ENCODE data around the gene SEMA6C.

The SEMA6C gene

DNA sequence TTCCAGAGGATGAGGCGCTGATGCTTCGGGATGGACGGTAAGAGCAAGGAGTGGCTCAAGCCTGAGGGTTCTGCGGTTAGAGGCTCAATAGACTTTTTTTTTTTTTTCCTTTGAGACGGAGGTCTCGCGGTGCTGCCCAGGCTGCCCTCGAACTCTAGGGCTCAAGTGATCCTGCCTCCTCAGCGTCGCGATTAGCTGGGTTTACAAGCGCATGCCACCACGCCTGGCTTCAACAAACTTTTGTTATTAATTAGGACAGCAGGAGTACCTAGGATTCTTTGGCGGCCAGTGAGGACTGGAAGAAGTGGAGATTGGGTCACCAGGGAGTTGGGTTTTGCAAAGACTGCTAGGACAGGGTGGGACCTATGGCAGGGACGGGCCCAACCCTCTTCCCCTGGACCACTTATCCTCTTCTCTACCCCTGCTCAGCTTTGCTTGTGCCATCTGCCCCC, 20.1 kb upstream of the SEMA6C start:
- Histone ChIP-seq H3K36me3 (ENCODE audit: insufficient read depth, low read length) (peaks cover 39% of the 10 kb centered on the region), H3K4me2 (ENCODE audit: insufficient read depth, low read length) (peak overlapping the region; percentile 96), H3K9ac (ENCODE audit: low read depth, low read length) (peak overlapping the region; percentile 71), H3K9me3 (ENCODE audit: insufficient read depth, low read length, severe bottlenecking) (no peaks in the 10 kb centered on the region), H2AFZ (ENCODE audit: low read depth, low read length) (peak overlapping the region; percentile 91), H3K4me3 (ENCODE audit: low read depth in 1 of 2, low read length in 2 of 2) (peak overlapping the region; percentile 89 to 91), H3K27ac (ENCODE audit: low read length) (peak overlapping the region; percentile 75), H3K27me3 (ENCODE audit: insufficient read depth, low read length, poor library complexity) (no peaks in the 10 kb centered on the region), H4K20me1 (ENCODE audit: insufficient read depth, low read length) (no peaks in the 10 kb centered on the region), H3K4me1 (ENCODE audit: insufficient read depth, low read length) (peaks cover 31% of the 10 kb centered on the region), H3K79me2 (ENCODE audit: insufficient read depth, low read length) (peaks cover 38% of the 10 kb centered on the region)
- no peak for TF ChIP-seq EZH2 (IDR thresholded peaks at IDR 0.05; ENCODE audit: borderline replicate concordance, low read depth, low read length, severe bottlenecking)
- TF ChIP-seq, protein P1, sequence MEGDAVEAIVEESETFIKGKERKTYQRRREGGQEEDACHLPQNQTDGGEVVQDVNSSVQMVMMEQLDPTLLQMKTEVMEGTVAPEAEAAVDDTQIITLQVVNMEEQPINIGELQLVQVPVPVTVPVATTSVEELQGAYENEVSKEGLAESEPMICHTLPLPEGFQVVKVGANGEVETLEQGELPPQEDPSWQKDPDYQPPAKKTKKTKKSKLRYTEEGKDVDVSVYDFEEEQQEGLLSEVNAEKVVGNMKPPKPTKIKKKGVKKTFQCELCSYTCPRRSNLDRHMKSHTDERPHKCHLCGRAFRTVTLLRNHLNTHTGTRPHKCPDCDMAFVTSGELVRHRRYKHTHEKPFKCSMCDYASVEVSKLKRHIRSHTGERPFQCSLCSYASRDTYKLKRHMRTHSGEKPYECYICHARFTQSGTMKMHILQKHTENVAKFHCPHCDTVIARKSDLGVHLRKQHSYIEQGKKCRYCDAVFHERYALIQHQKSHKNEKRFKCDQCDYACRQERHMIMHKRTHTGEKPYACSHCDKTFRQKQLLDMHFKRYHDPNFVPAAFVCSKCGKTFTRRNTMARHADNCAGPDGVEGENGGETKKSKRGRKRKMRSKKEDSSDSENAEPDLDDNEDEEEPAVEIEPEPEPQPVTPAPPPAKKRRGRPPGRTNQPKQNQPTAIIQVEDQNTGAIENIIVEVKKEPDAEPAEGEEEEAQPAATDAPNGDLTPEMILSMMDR (IDR thresholded peaks at IDR 0.05; ENCODE audit: borderline replicate concordance, extremely low read depth, low read length, poor library complexity, severe bottlenecking) = no peak
- peak; percentile 24 for DNase-seq
- no peak for ATAC-seq (ENCODE audit: insufficient read depth, low read depth)

DNA sequence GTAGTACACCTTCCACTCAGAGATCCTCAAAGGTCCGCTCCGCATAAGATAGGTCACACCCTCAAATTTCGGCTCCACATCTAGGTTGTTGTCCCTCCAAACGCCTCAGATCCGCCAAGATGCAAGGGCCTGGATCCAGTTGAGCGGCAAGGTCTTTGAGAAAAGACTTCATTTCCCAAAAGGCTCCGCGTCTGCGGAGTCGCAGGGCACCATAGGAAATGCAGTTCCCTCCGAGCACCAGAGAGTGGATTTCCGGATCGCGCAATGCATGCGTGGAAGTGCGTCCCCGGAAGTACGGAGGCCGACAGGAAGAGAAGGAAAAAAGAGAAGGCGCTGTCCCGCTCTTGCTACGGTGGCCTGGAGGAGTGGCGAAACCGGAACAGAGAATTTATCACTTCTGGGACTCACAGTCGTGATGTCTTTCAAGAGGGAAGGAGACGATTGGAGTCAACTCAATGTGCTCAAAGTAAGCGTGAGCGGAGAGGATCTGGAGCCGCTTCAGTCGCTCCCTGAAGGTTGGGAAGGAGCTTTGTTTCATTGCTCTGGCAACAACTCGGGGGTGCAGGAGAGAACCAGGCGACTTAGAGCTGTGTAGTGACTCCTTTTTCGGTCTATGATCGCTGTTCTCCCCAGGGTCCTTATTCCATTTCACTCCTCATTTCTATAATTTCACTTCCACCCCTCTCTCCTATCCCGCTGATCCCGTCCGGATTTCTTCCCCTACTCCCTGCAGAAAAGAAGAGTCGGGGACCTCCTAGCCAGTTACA, 19.5 kb upstream of the SEMA6C start, which contains the start of the genes LYSMD1 and SCNM1:
Gene LYSMD1 (minus strand): TSS at position 165 of the 767 bp plus-strand sequence. CDS start 644 bp downstream, outside the sequence.
Gene SCNM1 (plus strand): TSS at position 407 of the 767 bp plus-strand sequence. CDS start 9 bp downstream, at position 416.
- TF ChIP-seq, protein P1 (IDR thresholded peaks at IDR 0.05; ENCODE audit: borderline replicate concordance, extremely low read depth, low read length, poor library complexity, severe bottlenecking) = no peak
- TF ChIP-seq EZH2 (IDR thresholded peaks at IDR 0.05; ENCODE audit: borderline replicate concordance, low read depth, low read length, severe bottlenecking) = no peak
- Histone ChIP-seq H3K4me3 (ENCODE audit: low read depth in 1 of 2, low read length in 2 of 2) (peak within 1 kb of the TSS; percentile 89 to 91), H2AFZ (ENCODE audit: low read depth, low read length) (peak within 1 kb of the TSS; percentile 91), H3K27me3 (ENCODE audit: insufficient read depth, low read length, poor library complexity) (no peaks in the 10 kb centered on the region), H3K4me2 (ENCODE audit: insufficient read depth, low read length) (peak within 1 kb of the TSS; percentile 96), H3K79me2 (ENCODE audit: insufficient read depth, low read length) (peaks cover 38% of the 10 kb centered on the region), H3K9me3 (ENCODE audit: insufficient read depth, low read length, severe bottlenecking) (no peaks in the 10 kb centered on the region), H3K27ac (ENCODE audit: low read length) (peak within 1 kb of the TSS; percentile 90), H3K36me3 (ENCODE audit: insufficient read depth, low read length) (peaks cover 43% of the 10 kb centered on the region), H4K20me1 (ENCODE audit: insufficient read depth, low read length) (no peaks in the 10 kb centered on the region), H3K9ac (ENCODE audit: low read depth, low read length) (peak within 1 kb of the TSS; percentile 71), H3K4me1 (ENCODE audit: insufficient read depth, low read length) (peaks cover 31% of the 10 kb centered on the region)
- ATAC-seq (ENCODE audit: insufficient read depth, low read depth) = peak; percentile 95
- DNase-seq = peak; percentile 98

DNA sequence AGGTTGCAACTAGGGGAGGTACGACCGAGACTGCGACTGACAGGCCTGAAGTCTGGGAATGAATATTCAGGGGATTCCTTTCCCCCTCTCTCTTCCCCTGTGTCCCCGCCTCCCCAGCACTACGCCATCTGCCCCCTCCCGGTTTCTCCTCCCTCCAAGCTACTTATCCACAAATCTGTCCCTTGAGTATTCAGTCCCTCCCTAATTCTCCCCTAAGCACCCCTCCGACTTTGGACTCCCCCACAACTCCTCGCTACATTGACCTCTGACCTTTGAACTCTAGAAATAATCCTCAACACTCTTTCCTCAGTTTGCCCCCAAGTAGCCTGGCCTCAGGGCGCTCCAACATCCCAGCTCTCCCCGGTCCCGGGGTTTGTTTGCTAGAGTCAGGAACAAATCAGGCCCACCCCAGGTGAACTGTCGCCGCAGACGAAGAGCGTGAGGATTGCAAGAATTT, 18.9 kb upstream of the SEMA6C start:
- H3K79me2 ChIP-seq (ENCODE audit: insufficient read depth, low read length) = peaks cover 38% of the 10 kb centered on the region
- peak overlapping the region; percentile 96 for H3K4me2 ChIP-seq (ENCODE audit: insufficient read depth, low read length)
- ATAC-seq (ENCODE audit: insufficient read depth, low read depth) (peak; percentile 38), DNase-seq (peak; percentile 48)
- H3K36me3 ChIP-seq (ENCODE audit: insufficient read depth, low read length) = peaks cover 43% of the 10 kb centered on the region
- peak overlapping the region; percentile 89 to 91 for H3K4me3 ChIP-seq (ENCODE audit: low read depth in 1 of 2, low read length in 2 of 2)
- TF ChIP-seq EZH2 (IDR thresholded peaks at IDR 0.05; ENCODE audit: borderline replicate concordance, low read depth, low read length, severe bottlenecking) = no peak
- TF ChIP-seq, protein P1 (IDR thresholded peaks at IDR 0.05; ENCODE audit: borderline replicate concordance, extremely low read depth, low read length, poor library complexity, severe bottlenecking) = no peak
- no peaks in the 10 kb centered on the region for H3K9me3 ChIP-seq (ENCODE audit: insufficient read depth, low read length, severe bottlenecking)
- H3K27ac ChIP-seq (ENCODE audit: low read length) = peak overlapping the region; percentile 90
- peak overlapping the region; percentile 71 for H3K9ac ChIP-seq (ENCODE audit: low read depth, low read length)
- H3K27me3 ChIP-seq (ENCODE audit: insufficient read depth, low read length, poor library complexity) = no peaks in the 10 kb centered on the region
- H3K4me1 ChIP-seq (ENCODE audit: insufficient read depth, low read length) = peaks cover 31% of the 10 kb centered on the region
- peak overlapping the region; percentile 91 for H2AFZ ChIP-seq (ENCODE audit: low read depth, low read length)
- no peaks in the 10 kb centered on the region for H4K20me1 ChIP-seq (ENCODE audit: insufficient read depth, low read length)

Measured in DND-41 (cell line).